PC-9 (cell line): ENCODE results near the gene FAM219A.

ENCODE experiments used
- CTCF ChIP-seq: fragments of 200-600 bp; sonication (generic); conservative IDR thresholded peaks from 2 replicates; pipeline ENCODE4 v1.6.1; 2017; ENCODE audit warnings: mixed run types, antibody characterized with exemption, mild to moderate bottlenecking, moderate library complexity
- EZH2 ChIP-seq: fragments of 200-600 bp; sonication (generic); IDR thresholded peaks from 2 replicates; pipeline ENCODE4 v1.8.0; 2017; ENCODE audit warnings: antibody characterized with exemption, low read depth

- TF ChIP-seq CTCF: peak; percentile 91
- no peak for TF ChIP-seq EZH2
These were observed 42.4 kb upstream of the FAM219A start for GRCh38 chr9:34500623-34501267.
